GM12878 (cell line): ENCODE results near the gene AMPD3. TPM values are rescaled to one million over a fixed set of nuclear protein-coding genes. Genes with fewer than 3 reads are reported as not detected.

Source experiments
- ATAC-seq: fragments of 200-7000 bp; cut with Tn5 transposase; 3 replicates; pipeline ENCODE4 v1.9.1; 2020; ENCODE audit warnings: mild to moderate bottlenecking, moderate library complexity
- BruUV-seq: library from RNA; stranded (reverse); fragments of 400-500 nt; replicated peaks from 2 replicates; lab custom pipeline; 2021; lab: Mats Ljungman, UMichigan
- CTCF ChIA-PET: fragments of 300-600 bp; sonication (Branson Sonifier 250); formaldehyde crosslinking; extraction: SDS; loops from one replicate; lab custom pipeline; 2021; ENCODE audit warnings: inconsistent platforms; lab: Yijun Ruan, JAX
- POLR2A ChIA-PET: fragments of 350-600 bp; formaldehyde crosslinking; extraction: SDS; loops from one replicate; lab custom pipeline; 2021; ENCODE audit warnings: inconsistent platforms; lab: Charles Lee
- RAD21 ChIA-PET: fragments of 300-600 bp; sonication (Branson Sonifier 250); formaldehyde crosslinking; loops from one replicate; lab custom pipeline; 2023; ENCODE audit warnings: antibody characterized with exemption; ENCODE audit not compliant: unreplicated experiment; lab: Charles Lee
- SMC1A ChIA-PET: fragments of 300-600 bp; sonication (Branson Sonifier 250); formaldehyde crosslinking; loops from one replicate; lab custom pipeline; 2023; ENCODE audit not compliant: unreplicated experiment, uncharacterized antibody; lab: Charles Lee
- DNase-seq: peaks from one replicate; pipeline ENCODE4 v3.0.0-alpha.2; 2011; ENCODE audit warnings: low read depth, low spot score
- FAIRE-seq: peaks from 3 replicates; lab custom pipeline; 2011; peaks lifted over from hg19 to GRCh38; lab: Jason Lieb, UNC
- H2AFZ ChIP-seq: 2 replicates; pipeline ENCODE4 v1.6.0; 2011; ENCODE audit warnings: low read depth, low read length, control low read depth; ENCODE audit not compliant: control insufficient read depth
- H3K27ac ChIP-seq: 2 replicates; pipeline ENCODE4 v1.5.1; 2011; ENCODE audit warnings: control low read depth; ENCODE audit not compliant: control insufficient read depth, insufficient read depth
- H3K27me3 ChIP-seq, 2 experiments: replicated peaks in 1 of 2; 2 replicates each; pipeline versions ENCODE4 v1.6.0 to v1.6.1; 2011; ENCODE audit warnings: low read length in 1 of 2; ENCODE audit not compliant: control insufficient read depth in 2 of 2, insufficient read depth in 2 of 2
- H3K36me3 ChIP-seq, 2 experiments: 2 replicates each; pipeline ENCODE4 v1.5.1; 2011; ENCODE audit warnings: low read length in 1 of 2; ENCODE audit not compliant: control insufficient read depth in 2 of 2, insufficient read depth in 2 of 2
- H3K4me1 ChIP-seq: 2 replicates; pipeline ENCODE4 v1.6.1; 2011; ENCODE audit warnings: mild to moderate bottlenecking, low read length, moderate library complexity, mixed read lengths; ENCODE audit not compliant: control insufficient read depth, insufficient read depth
- H3K4me2 ChIP-seq: 2 replicates; pipeline ENCODE4 v1.6.0; 2011; ENCODE audit warnings: control low read depth; ENCODE audit not compliant: control insufficient read depth, insufficient read depth
- H3K4me3 ChIP-seq: fragments of 200-600 bp; sonication (generic); 2 replicates; pipeline ENCODE4 v1.5.1; 2016
- H3K79me2 ChIP-seq: 2 replicates; pipeline ENCODE4 v1.6.0; 2011; ENCODE audit warnings: low read length; ENCODE audit not compliant: control insufficient read depth, insufficient read depth
- H3K9ac ChIP-seq: 2 replicates; pipeline ENCODE4 v1.8.0; 2011; ENCODE audit warnings: low read length, control low read depth, mixed read lengths; ENCODE audit not compliant: control insufficient read depth, insufficient read depth
- H3K9me3 ChIP-seq: replicated peaks from 3 replicates; pipeline ENCODE4 v1.5.1; 2011; ENCODE audit warnings: mild to moderate bottlenecking, low read length; ENCODE audit not compliant: control insufficient read depth, insufficient read depth
- H4K20me1 ChIP-seq: 2 replicates; pipeline ENCODE4 v1.6.0; 2011; ENCODE audit not compliant: control insufficient read depth, insufficient read depth
- ASH2L ChIP-seq: fragments of 300-600, 200-600 bp; sonication (generic); IDR thresholded peaks from 2 replicates; pipeline ENCODE4 v1.6.1; 2017; ENCODE audit warnings: low read depth, mild to moderate bottlenecking, borderline replicate concordance
- BCL11A ChIP-seq: IDR thresholded peaks from 2 replicates; pipeline ENCODE4 v1.6.1; 2011; ENCODE audit warnings: low read depth, low read length
- CREM ChIP-seq: IDR thresholded peaks from 2 replicates; pipeline ENCODE4 v1.6.1; 2014; ENCODE audit warnings: antibody characterized with exemption, low read depth
- EP300 ChIP-seq, 2 experiments: fragments of 150-350 bp in 1 of 2; IDR thresholded peaks; 2 replicates each; pipeline ENCODE4 v1.6.1; 2011 to 2012; ENCODE audit warnings: low read depth in 2 of 2, low read length in 2 of 2, borderline replicate concordance in 1 of 2, improper control_type of control experiment in 1 of 2, inconsistent platforms in 1 of 2; ENCODE audit not compliant: control insufficient read depth in 1 of 2
- ETV6 ChIP-seq, 2 experiments: fragments of 450-650 bp in 1 of 2; IDR thresholded peaks in 1 of 2; conservative IDR thresholded peaks in 1 of 2; 2 replicates each; pipeline ENCODE4 v1.6.1; 2014; ENCODE audit warnings: antibody characterized with exemption in 1 of 2, borderline replicate concordance in 1 of 2, low read depth in 1 of 2, mild to moderate bottlenecking in 1 of 2, moderate library complexity in 1 of 2
- IKZF1 ChIP-seq: fragments of 450-650 bp; conservative IDR thresholded peaks from 2 replicates; pipeline ENCODE4 v1.6.1; 2017; ENCODE audit warnings: antibody characterized with exemption, mild to moderate bottlenecking
- JUNB ChIP-seq: IDR thresholded peaks from 2 replicates; pipeline ENCODE4 v1.6.1; 2016; ENCODE audit warnings: antibody characterized with exemption, mild to moderate bottlenecking
- MAX ChIP-seq: IDR thresholded peaks from 2 replicates; pipeline ENCODE4 v1.6.1; 2012; ENCODE audit warnings: low read depth, low read length, improper control_type of control experiment
- NR2C2 ChIP-seq: IDR thresholded peaks from 2 replicates; pipeline ENCODE4 v1.6.1; 2011; ENCODE audit warnings: borderline replicate concordance, low read depth; ENCODE audit not compliant: control insufficient read depth, insufficient read length
- NR2F1 ChIP-seq: fragments of 450-650 bp; conservative IDR thresholded peaks from 2 replicates; pipeline ENCODE4 v1.6.1; 2017; ENCODE audit warnings: mild to moderate bottlenecking
- PBX3 ChIP-seq: IDR thresholded peaks from 2 replicates; pipeline ENCODE4 v1.6.1; 2011; ENCODE audit warnings: mild to moderate bottlenecking, low read depth, low read length, moderate library complexity; ENCODE audit not compliant: insufficient replicate concordance
- RUNX3 ChIP-seq: IDR thresholded peaks from 2 replicates; pipeline ENCODE4 v1.6.1; 2012; ENCODE audit warnings: low read length, inconsistent platforms
- SIX5 ChIP-seq: IDR thresholded peaks from 2 replicates; pipeline ENCODE4 v1.6.1; 2011; ENCODE audit warnings: mild to moderate bottlenecking, low read depth, low read length, moderate library complexity; ENCODE audit not compliant: severe bottlenecking
- SMAD1 ChIP-seq: fragments of 450-650 bp; IDR thresholded peaks from 2 replicates; pipeline ENCODE4 v1.6.1; 2018; ENCODE audit warnings: mild to moderate bottlenecking, low read depth; ENCODE audit not compliant: partially characterized antibody
- TBL1XR1 ChIP-seq: IDR thresholded peaks from 2 replicates; pipeline ENCODE4 v1.6.1; 2012; ENCODE audit warnings: low read depth, low read length, improper control_type of control experiment
- ZNF384 ChIP-seq: IDR thresholded peaks from 2 replicates; pipeline ENCODE4 v1.6.1; 2012; ENCODE audit warnings: low read depth, mild to moderate bottlenecking, low read length, improper control_type of control experiment, borderline replicate concordance
- WGBS: methylation state at CpG from one replicate; pipeline ENCODE4 v1.1.6; 2016; ENCODE audit warnings: low lambda C conversion rate; ENCODE audit not compliant: insufficient replicate concordance, insufficient coverage; ENCODE audit errors: missing lambda C conversion rate; 5-methylcytosine and 5-hydroxymethylcytosine counted together
- in situ Hi-C: fragments of 300-500 bp; cut with MboI; formaldehyde crosslinking; loops from 9 replicates; pipeline ENCODE4 v1.14.3; 2018; ENCODE audit warnings: mixed read lengths
- intact Hi-C: fragments of 100-400 bp; cut with micrococcal nuclease; formaldehyde crosslinking; loops from one replicate; pipeline ENCODE4 v1.14.2; 2022; ENCODE audit not compliant: unreplicated experiment
- polyA plus RNA-seq, 11 experiments: library from polyadenylated mRNA; depleted of rRNA in 4 of 11; unstranded in 6 of 11; stranded (reverse) in 5 of 11; fragments of >200 nt; fragmentation: Nextera tagmentation in 4 of 11; fragmentation: Illumina TruSeq in 1 of 11; extraction: Ambion mirVana in 4 of 11; extraction: Trizol in 1 of 11; gene quantifications; 1 replicate in 1 of 11; 2 replicates in 10 of 11; pipeline versions ENCODE4 v1.2.1 to v1.2.3, GENCODE V29; 2011 to 2016; ENCODE audit warnings: inconsistent platforms in 2 of 11, missing spikeins in 2 of 11, low read depth in 1 of 11
- total RNA-seq, 4 experiments: library from RNA; depleted of rRNA in 3 of 4; stranded (reverse); fragments of >200 nt in 3 of 4; fragmentation: Illumina TruSeq in 1 of 4; extraction: Trizol in 1 of 4; gene quantifications; 2 replicates each; pipeline versions ENCODE4 v1.2.1 to v1.2.3, GENCODE V29; 2013 to 2021
- TF ChIP-seq, protein P1 (sequence below): IDR thresholded peaks from 2 replicates; pipeline ENCODE4 v1.6.1; 2011; ENCODE audit warnings: low read depth, mild to moderate bottlenecking, low read length, moderate library complexity, borderline replicate concordance; ENCODE audit errors: extremely low read depth
- TF ChIP-seq, protein P2 (sequence below): fragments of 450-650 bp; IDR thresholded peaks from 2 replicates; pipeline ENCODE4 v1.6.1; 2016; ENCODE audit warnings: mild to moderate bottlenecking

Gene AMPD3
- total and polyA plus RNA-seq, 10 of the 15 experiments (the other 5 are each of a cell fraction or from before 2014, with no cell fraction given) = 5.6 to 28.6 (median 15.9) TPM

DNA sequence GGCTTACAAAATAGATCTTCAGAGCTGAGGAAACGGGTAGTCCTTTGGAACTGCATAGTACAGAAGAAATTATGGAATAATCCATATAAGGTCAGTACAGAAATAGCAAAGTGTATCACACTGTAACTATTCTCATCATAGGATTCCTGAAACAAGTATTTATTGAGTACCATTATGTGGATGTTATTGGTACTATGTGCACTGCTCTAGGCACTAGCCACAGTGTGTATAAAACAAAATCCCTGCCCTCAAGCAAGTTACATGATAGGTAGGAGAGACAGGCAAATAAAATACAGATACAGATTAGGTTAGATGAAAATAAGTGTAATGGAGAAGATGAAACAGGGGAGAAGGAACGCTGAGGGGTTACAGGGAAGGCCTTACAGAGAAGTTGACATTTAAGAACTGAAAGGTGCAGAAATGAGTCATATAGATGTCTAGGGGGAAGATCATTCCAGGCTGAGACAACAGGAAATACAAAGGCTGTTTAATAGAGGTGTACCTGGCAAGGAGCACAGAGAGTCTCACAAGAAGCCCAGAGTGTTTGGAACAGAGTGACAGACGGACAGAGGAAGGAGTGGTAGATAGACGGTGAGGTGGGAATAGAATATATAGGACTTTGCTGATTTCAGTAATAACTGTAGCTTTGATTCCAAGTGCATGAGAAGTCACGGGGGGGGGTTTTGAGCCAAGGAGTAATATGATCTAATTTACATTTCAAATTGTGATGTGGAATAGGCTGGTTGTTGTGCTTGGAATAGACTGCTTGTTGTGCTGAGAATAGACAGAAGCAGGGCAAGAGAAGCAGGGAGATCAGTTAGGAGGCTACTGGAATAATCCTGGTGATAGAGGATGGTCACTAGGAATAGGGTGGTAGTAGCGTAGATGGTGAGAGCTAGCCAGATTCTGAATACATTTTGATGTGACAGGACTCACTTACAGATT is 72.2 kb downstream of the AMPD3 start:
- DNase-seq (peak; percentile 70), FAIRE-seq (no peak), ATAC-seq (peak; percentile 98)
- CTCF ChIA-PET = interaction anchor here (1.3 to 3.6 kb wide), 2 partner anchors 14 to 121 kb away, joined by 4 to 19 read pairs; partner anchors contain the start of gene RNF141
- Histone ChIP-seq H3K4me3 (no peak overlapping the region), H3K9me3 (no peaks in the 10 kb centered on the region), H2AFZ (no peak overlapping the region), H3K79me2 (no peaks in the 10 kb centered on the region), H4K20me1 (no peaks in the 10 kb centered on the region; the same call in 1 of the 2 replicates), H3K4me1 (peaks cover 7% of the 10 kb centered on the region), H3K27me3 (no peaks in the 10 kb centered on the region), H3K36me3 (no peaks in the 10 kb centered on the region; a peak in 1 of 4 replicates), H3K4me2 (no peak overlapping the region), H3K9ac (no peak overlapping the region), H3K27ac (no peak overlapping the region)
- RAD21 ChIA-PET = interaction anchor here (1.1 to 2.0 kb wide), 3 partner anchors 13 to 113 kb away, joined by 3 to 7 read pairs (median 5); partner anchors contain the start of gene RNF141
- in situ Hi-C loops (no loop called here), intact Hi-C loops (loop anchor here (5.0 kb wide), 1 partner anchor 70 kb away; the partner anchor contains the start of gene AMPD3)
- no TSS peak for BruUV-seq
- WGBS = 25% methylated on average over 6 of the region's 6 CpGs
- POLR2A ChIA-PET = no interaction called here
- SMC1A ChIA-PET = interaction anchor here (0.6 to 1.8 kb wide), 7 partner anchors 13 to 962 kb away, joined by 3 to 9 read pairs (median 3); no protein-coding TSS in a partner anchor
- TF ChIP-seq SMAD1 (no peak), JUNB (peak; percentile 92), NR2F1 (peak; percentile 47; the same call in 1 of the 2 replicates), EP300 (IDR thresholded peaks at IDR 0.05; ENCODE audit: borderline replicate concordance in 1 of 2, control insufficient read depth in 1 of 2, low read depth in 2 of 2, low read length in 2 of 2) (peak in 1 of 2 experiments; percentile 59; a peak in 1 of 4 replicates), ASH2L (no peak), IKZF1 (peak; percentile 71), MAX (no peak), BCL11A (peak; percentile 64; the same call in 1 of the 2 replicates), SIX5 (no peak), RUNX3 (peak; percentile 65), ZNF384 (no peak), ETV6 (conservative IDR thresholded peaks at IDR 0.05 in 1 of 2, IDR thresholded peaks at IDR 0.05 in 1 of 2; ENCODE audit: borderline replicate concordance in 1 of 2, low read depth in 1 of 2) (peak in 1 of 2 experiments; percentile 67; a peak in 2 of 4 replicates), NR2C2 (no peak), PBX3 (peak; percentile 85), CREM (0 out of 2 replicates have a peak, but pooled peaks have one; percentile 57), TBL1XR1 (0 out of 2 replicates have a peak, but pooled peaks have one; percentile 77)
- TF ChIP-seq, protein P1, sequence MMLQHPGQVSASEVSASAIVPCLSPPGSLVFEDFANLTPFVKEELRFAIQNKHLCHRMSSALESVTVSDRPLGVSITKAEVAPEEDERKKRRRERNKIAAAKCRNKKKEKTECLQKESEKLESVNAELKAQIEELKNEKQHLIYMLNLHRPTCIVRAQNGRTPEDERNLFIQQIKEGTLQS = no peak
- TF ChIP-seq, protein P2, sequence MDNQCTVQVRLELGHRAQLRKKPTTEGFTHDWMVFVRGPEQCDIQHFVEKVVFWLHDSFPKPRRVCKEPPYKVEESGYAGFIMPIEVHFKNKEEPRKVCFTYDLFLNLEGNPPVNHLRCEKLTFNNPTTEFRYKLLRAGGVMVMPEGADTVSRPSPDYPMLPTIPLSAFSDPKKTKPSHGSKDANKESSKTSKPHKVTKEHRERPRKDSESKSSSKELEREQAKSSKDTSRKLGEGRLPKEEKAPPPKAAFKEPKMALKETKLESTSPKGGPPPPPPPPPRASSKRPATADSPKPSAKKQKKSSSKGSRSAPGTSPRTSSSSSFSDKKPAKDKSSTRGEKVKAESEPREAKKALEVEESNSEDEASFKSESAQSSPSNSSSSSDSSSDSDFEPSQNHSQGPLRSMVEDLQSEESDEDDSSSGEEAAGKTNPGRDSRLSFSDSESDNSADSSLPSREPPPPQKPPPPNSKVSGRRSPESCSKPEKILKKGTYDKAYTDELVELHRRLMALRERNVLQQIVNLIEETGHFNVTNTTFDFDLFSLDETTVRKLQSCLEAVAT = no peak
